OCI-LY3 (cell line): ENCODE results near the gene EFHC1.

Experiments used
- EZH2phosphoT487 ChIP-seq: fragments of 200-600 bp; shearing (Covaris generic); IDR thresholded peaks from 2 replicates; pipeline ENCODE4 v1.6.1; 2018; ENCODE audit warnings: antibody characterized with exemption, mixed run types, low read depth
- TF ChIP-seq, protein P1 (sequence below): fragments of 200-600, 300-600 bp; sonication (generic); IDR thresholded peaks from 2 replicates; pipeline ENCODE4 v1.5.1; 2014; ENCODE audit warnings: antibody characterized with exemption, low read length, low read depth

DNA sequence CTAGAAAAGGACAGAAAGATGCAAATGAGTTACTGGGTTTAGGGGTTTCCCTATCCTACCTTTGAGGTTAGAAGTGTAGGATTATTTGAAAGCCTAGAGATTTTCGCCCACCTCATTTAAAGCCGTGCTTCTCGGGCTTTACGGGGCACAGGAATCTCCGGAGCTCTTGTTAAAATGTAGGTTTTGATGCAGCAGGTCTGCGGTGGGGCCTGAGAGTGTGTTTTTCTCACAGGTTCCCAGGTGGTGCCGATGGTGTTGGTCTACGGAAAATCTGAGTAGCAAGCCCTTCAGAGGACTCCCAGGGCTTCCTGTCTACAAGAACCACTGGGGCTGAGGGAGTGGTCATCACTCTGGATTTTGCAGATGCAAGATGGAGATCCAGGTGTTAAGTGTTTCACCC, 109.2 kb downstream of the EFHC1 start:
- TF ChIP-seq, protein P1, sequence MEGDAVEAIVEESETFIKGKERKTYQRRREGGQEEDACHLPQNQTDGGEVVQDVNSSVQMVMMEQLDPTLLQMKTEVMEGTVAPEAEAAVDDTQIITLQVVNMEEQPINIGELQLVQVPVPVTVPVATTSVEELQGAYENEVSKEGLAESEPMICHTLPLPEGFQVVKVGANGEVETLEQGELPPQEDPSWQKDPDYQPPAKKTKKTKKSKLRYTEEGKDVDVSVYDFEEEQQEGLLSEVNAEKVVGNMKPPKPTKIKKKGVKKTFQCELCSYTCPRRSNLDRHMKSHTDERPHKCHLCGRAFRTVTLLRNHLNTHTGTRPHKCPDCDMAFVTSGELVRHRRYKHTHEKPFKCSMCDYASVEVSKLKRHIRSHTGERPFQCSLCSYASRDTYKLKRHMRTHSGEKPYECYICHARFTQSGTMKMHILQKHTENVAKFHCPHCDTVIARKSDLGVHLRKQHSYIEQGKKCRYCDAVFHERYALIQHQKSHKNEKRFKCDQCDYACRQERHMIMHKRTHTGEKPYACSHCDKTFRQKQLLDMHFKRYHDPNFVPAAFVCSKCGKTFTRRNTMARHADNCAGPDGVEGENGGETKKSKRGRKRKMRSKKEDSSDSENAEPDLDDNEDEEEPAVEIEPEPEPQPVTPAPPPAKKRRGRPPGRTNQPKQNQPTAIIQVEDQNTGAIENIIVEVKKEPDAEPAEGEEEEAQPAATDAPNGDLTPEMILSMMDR: no peak
- TF ChIP-seq EZH2phosphoT487: no peak
